Right lobe of liver (tissue), 4 donors: ENCODE data around the gene CDH4.

Source experiments
- POLR2A ChIP-seq: fragments of 450-650 bp; IDR thresholded peaks from one replicate; pipeline ENCODE4 v1.6.1; 2017; ENCODE audit warnings: antibody characterized with exemption, mild to moderate bottlenecking
- TF ChIP-seq, protein P1 (sequence below), 4 donors: fragments of 200-600 bp in 3 of 4; fragments of 450-650 bp in 1 of 4; IDR thresholded peaks; one replicate each; pipeline versions ENCODE4 v1.5.1 to v1.8.0; 2016 to 2022; ENCODE audit warnings: antibody characterized with exemption in 4 of 4, mild to moderate bottlenecking in 2 of 4
- donor health status: DM: no; HTN: no; CAD: no.
- donor health status: DM: no; HTN: no; CAD: no.
- donor health status: DM: no; HTN: yes; CAD: no.

DNA sequence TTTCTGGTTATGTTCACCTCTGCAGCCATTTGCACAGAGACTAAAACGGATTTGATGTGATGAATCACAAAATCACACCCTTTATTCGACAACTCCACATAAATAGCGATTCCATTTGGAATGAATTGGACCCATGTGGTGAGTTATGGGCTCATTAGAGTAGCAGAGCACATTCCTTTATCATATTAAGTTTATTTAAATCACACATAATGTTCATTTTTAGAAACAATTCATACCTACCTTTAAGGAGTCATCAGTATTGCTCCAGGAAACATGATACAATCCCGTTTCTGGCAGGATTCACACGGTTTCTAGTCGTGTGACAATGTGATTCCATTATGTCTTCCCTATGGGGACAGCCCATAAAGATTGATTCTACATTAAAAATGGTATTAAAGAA is 303.5 kb downstream of the CDH4 start:
- TF ChIP-seq, protein P1, sequence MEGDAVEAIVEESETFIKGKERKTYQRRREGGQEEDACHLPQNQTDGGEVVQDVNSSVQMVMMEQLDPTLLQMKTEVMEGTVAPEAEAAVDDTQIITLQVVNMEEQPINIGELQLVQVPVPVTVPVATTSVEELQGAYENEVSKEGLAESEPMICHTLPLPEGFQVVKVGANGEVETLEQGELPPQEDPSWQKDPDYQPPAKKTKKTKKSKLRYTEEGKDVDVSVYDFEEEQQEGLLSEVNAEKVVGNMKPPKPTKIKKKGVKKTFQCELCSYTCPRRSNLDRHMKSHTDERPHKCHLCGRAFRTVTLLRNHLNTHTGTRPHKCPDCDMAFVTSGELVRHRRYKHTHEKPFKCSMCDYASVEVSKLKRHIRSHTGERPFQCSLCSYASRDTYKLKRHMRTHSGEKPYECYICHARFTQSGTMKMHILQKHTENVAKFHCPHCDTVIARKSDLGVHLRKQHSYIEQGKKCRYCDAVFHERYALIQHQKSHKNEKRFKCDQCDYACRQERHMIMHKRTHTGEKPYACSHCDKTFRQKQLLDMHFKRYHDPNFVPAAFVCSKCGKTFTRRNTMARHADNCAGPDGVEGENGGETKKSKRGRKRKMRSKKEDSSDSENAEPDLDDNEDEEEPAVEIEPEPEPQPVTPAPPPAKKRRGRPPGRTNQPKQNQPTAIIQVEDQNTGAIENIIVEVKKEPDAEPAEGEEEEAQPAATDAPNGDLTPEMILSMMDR (IDR thresholded peaks at IDR 0.05): no peak
- TF ChIP-seq POLR2A: no peak
